HepG2 (cell line): ENCODE data around the gene TOR1AIP1. TPM values are rescaled to one million over a fixed set of nuclear protein-coding genes. Genes with fewer than 3 reads are reported as not detected.

Source experiments
- GATAD1 ChIP-seq: IDR thresholded peaks from 2 replicates; pipeline ENCODE4 v1.6.1; 2016; ENCODE audit warnings: missing genetic modification reagents, missing compliant biosample characterization
- ISX ChIP-seq: sonication (generic); formaldehyde crosslinking; conservative IDR thresholded peaks from 2 replicates; pipeline ENCODE4 v1.5.0; 2020; ENCODE audit warnings: missing genetic modification reagents
- KDM6A ChIP-seq: IDR thresholded peaks from 2 replicates; pipeline ENCODE4 v1.6.1; 2016; ENCODE audit warnings: low read depth
- KMT2A ChIP-seq: sonication (generic); formaldehyde crosslinking; IDR thresholded peaks from 2 replicates; pipeline ENCODE4 v1.4.0; 2020; ENCODE audit warnings: missing genetic modification reagents
- NFYC ChIP-seq: IDR thresholded peaks from 2 replicates; pipeline ENCODE4 v1.6.1; 2016; ENCODE audit warnings: missing genetic modification reagents, missing compliant biosample characterization
- NR2F1 ChIP-seq, 2 experiments: fragments of 450-650 bp in 1 of 2; formaldehyde crosslinking in 1 of 2; IDR thresholded peaks; 2 replicates each; pipeline versions ENCODE4 v1.5.0 to v1.6.1; 2016 to 2020; ENCODE audit warnings: mild to moderate bottlenecking in 1 of 2, missing compliant biosample characterization in 1 of 2, missing genetic modification reagents in 1 of 2, moderate library complexity in 1 of 2
- SRSF4 ChIP-seq: fragments of 200-400 bp; formaldehyde crosslinking; IDR thresholded peaks from one replicate; pipeline ENCODE4 v1.6.1; 2018; ENCODE audit warnings: mild to moderate bottlenecking, low read depth, low read length, moderate library complexity; ENCODE audit not compliant: poor library complexity, severe bottlenecking
- SUZ12 ChIP-seq: fragments of 150-350 bp; IDR thresholded peaks from 2 replicates; pipeline ENCODE4 v1.6.1; 2014; ENCODE audit warnings: low read depth, low read length
- TEAD2 ChIP-seq: sonication (generic); formaldehyde crosslinking; IDR thresholded peaks from 2 replicates; pipeline ENCODE4 v1.9.0; 2021; ENCODE audit warnings: missing genetic modification reagents
- THAP11 ChIP-seq: IDR thresholded peaks from 2 replicates; pipeline ENCODE4 v1.6.1; 2016; ENCODE audit warnings: missing biosample characterization, missing genetic modification reagents
- ZNF205 ChIP-seq: IDR thresholded peaks from 2 replicates; pipeline ENCODE4 v1.6.1; 2018; ENCODE audit warnings: missing biosample characterization, missing genetic modification reagents
- ZNF335 ChIP-seq: sonication (generic); formaldehyde crosslinking; IDR thresholded peaks from 2 replicates; pipeline ENCODE4 v1.4.0; 2020; ENCODE audit warnings: missing genetic modification reagents
- ZNF772 ChIP-seq: sonication (generic); formaldehyde crosslinking; IDR thresholded peaks from 2 replicates; pipeline ENCODE4 v1.5.0; 2020; ENCODE audit warnings: mild to moderate bottlenecking, missing genetic modification reagents
- polyA plus RNA-seq, 8 experiments: library from polyadenylated mRNA; depleted of rRNA in 3 of 8; stranded (reverse) in 7 of 8; unstranded in 1 of 8; fragments of >200 nt; fragmentation: Illumina TruSeq in 4 of 8; extraction: Trizol in 4 of 8; gene quantifications; 2 replicates each; pipeline versions ENCODE4 v1.2.1 to v1.2.3, GENCODE V29; 2011 to 2016; ENCODE audit warnings: low read depth in 4 of 8, missing spikeins in 1 of 8, mixed read lengths in 1 of 8; ENCODE audit not compliant: insufficient read depth in 1 of 8
- total RNA-seq, 5 experiments: library from RNA; depleted of rRNA; stranded (reverse); fragments of >200 nt; fragmentation: Illumina TruSeq; extraction: Trizol; gene quantifications; 2 replicates each; pipeline ENCODE4 v1.2.3, GENCODE V29; 2016; ENCODE audit warnings: low read depth in 1 of 5
- TF ChIP-seq, protein P1 (sequence below): sonication (generic); formaldehyde crosslinking; IDR thresholded peaks from 2 replicates; pipeline ENCODE4 v1.4.0; 2020; ENCODE audit warnings: missing genetic modification reagents
- TF ChIP-seq, protein P2 (sequence below): sonication (generic); formaldehyde crosslinking; conservative IDR thresholded peaks from 2 replicates; pipeline ENCODE4 v1.4.0; 2020; ENCODE audit warnings: missing genetic modification reagents
- TF ChIP-seq, protein P3 (sequence below): sonication (generic); formaldehyde crosslinking; IDR thresholded peaks from 2 replicates; pipeline ENCODE4 v1.8.0; 2022; ENCODE audit warnings: missing genetic modification reagents, mild to moderate bottlenecking, inconsistent platforms, borderline replicate concordance
- TF ChIP-seq, protein P4 (sequence below): sonication (generic); formaldehyde crosslinking; IDR thresholded peaks from 2 replicates; pipeline ENCODE4 v1.5.1; 2020; ENCODE audit warnings: missing genetic modification reagents, mild to moderate bottlenecking, borderline replicate concordance

The TOR1AIP1 gene
- total and polyA plus RNA-seq, 2 of the 13 experiments (the other 11 are each of a cell fraction or from before 2014, with no cell fraction given) = 15.6 to 29.0 TPM

GRCh38 chr1:179954493-179955286 is 72.6 kb downstream of the TOR1AIP1 start, which contains the start of gene CEP350 (continued):
- TF ChIP-seq, protein P1, sequence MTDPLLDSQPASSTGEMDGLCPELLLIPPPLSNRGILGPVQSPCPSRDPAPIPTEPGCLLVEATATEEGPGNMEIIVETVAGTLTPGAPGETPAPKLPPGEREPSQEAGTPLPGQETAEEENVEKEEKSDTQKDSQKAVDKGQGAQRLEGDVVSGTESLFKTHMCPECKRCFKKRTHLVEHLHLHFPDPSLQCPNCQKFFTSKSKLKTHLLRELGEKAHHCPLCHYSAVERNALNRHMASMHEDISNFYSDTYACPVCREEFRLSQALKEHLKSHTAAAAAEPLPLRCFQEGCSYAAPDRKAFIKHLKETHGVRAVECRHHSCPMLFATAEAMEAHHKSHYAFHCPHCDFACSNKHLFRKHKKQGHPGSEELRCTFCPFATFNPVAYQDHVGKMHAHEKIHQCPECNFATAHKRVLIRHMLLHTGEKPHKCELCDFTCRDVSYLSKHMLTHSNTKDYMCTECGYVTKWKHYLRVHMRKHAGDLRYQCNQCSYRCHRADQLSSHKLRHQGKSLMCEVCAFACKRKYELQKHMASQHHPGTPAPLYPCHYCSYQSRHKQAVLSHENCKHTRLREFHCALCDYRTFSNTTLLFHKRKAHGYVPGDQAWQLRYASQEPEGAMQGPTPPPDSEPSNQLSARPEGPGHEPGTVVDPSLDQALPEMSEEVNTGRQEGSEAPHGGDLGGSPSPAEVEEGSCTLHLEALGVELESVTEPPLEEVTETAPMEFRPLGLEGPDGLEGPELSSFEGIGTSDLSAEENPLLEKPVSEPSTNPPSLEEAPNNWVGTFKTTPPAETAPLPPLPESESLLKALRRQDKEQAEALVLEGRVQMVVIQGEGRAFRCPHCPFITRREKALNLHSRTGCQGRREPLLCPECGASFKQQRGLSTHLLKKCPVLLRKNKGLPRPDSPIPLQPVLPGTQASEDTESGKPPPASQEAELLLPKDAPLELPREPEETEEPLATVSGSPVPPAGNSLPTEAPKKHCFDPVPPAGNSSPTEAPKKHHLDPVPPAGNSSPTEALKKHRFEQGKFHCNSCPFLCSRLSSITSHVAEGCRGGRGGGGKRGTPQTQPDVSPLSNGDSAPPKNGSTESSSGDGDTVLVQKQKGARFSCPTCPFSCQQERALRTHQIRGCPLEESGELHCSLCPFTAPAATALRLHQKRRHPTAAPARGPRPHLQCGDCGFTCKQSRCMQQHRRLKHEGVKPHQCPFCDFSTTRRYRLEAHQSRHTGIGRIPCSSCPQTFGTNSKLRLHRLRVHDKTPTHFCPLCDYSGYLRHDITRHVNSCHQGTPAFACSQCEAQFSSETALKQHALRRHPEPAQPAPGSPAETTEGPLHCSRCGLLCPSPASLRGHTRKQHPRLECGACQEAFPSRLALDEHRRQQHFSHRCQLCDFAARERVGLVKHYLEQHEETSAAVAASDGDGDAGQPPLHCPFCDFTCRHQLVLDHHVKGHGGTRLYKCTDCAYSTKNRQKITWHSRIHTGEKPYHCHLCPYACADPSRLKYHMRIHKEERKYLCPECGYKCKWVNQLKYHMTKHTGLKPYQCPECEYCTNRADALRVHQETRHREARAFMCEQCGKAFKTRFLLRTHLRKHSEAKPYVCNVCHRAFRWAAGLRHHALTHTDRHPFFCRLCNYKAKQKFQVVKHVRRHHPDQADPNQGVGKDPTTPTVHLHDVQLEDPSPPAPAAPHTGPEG = peak; percentile 32; the same call in 1 of the 2 replicates
- TF ChIP-seq, protein P2, sequence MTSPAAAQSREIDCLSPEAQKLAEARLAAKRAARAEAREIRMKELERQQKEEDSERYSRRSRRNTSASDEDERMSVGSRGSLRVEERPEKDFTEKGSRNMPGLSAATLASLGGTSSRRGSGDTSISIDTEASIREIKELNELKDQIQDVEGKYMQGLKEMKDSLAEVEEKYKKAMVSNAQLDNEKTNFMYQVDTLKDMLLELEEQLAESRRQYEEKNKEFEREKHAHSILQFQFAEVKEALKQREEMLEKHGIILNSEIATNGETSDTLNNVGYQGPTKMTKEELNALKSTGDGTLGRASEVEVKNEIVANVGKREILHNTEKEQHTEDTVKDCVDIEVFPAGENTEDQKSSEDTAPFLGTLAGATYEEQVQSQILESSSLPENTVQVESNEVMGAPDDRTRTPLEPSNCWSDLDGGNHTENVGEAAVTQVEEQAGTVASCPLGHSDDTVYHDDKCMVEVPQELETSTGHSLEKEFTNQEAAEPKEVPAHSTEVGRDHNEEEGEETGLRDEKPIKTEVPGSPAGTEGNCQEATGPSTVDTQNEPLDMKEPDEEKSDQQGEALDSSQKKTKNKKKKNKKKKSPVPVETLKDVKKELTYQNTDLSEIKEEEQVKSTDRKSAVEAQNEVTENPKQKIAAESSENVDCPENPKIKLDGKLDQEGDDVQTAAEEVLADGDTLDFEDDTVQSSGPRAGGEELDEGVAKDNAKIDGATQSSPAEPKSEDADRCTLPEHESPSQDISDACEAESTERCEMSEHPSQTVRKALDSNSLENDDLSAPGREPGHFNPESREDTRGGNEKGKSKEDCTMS (CRISPR knock-in tag) = no peak
- TF ChIP-seq SUZ12 = no peak; the same call in 1 of the 2 replicates
- TF ChIP-seq GATAD1 (CRISPR knock-in tag) = peak; percentile 83
- no peak for TF ChIP-seq SRSF4
- TF ChIP-seq, protein P3, sequence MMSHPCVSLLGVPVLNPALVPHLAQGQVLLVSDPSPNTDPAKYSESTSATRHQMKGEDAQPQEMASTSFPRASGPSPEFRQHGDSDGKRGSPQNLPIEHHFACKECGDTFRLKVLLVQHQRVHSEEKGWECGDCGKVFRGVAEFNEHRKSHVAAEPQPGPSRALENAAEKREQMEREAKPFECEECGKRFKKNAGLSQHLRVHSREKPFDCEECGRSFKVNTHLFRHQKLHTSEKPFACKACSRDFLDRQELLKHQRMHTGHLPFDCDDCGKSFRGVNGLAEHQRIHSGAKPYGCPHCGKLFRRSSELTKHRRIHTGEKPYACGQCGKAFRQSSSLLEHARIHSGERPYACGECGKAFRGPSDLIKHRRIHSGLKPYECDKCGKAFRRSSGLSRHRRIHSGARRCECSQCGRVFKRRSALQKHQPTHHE (CRISPR knock-in tag) = peak; percentile 66; the same call in 1 of the 2 replicates
- peak; percentile 93 for TF ChIP-seq THAP11 (CRISPR knock-in tag)
- peak; percentile 96 for TF ChIP-seq KMT2A (CRISPR knock-in tag)
- TF ChIP-seq ZNF335 = no peak
- peak; percentile 51; the same call in 1 of the 2 replicates for TF ChIP-seq ZNF205
- TF ChIP-seq, protein P4, sequence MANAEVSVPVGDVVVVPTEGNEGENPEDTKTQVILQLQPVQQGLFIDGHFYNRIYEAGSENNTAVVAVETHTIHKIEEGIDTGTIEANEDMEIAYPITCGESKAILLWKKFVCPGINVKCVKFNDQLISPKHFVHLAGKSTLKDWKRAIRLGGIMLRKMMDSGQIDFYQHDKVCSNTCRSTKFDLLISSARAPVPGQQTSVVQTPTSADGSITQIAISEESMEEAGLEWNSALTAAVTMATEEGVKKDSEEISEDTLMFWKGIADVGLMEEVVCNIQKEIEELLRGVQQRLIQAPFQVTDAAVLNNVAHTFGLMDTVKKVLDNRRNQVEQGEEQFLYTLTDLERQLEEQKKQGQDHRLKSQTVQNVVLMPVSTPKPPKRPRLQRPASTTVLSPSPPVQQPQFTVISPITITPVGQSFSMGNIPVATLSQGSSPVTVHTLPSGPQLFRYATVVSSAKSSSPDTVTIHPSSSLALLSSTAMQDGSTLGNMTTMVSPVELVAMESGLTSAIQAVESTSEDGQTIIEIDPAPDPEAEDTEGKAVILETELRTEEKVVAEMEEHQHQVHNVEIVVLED (CRISPR knock-in tag) = peak; percentile 88
- TF ChIP-seq KDM6A = no peak
- peak; percentile 46; the same call in 1 of the 2 replicates for TF ChIP-seq NFYC (CRISPR knock-in tag)
- peak; percentile 22; the same call in 1 of the 2 replicates for TF ChIP-seq ZNF772 (CRISPR knock-in tag)
- TF ChIP-seq ISX = 0 out of 2 replicates have a peak, but pooled peaks have one; percentile 20
- no peak for TF ChIP-seq NR2F1 (CRISPR knock-in tag; IDR thresholded peaks at IDR 0.05)
- no peak for TF ChIP-seq TEAD2
